Heart right ventricle (tissue), 16 donors: Measurements from ENCODE around the gene BATF3. TPM values are rescaled to one million over a fixed set of nuclear protein-coding genes. Genes with fewer than 3 reads are reported as not detected.

Experiments used
- ATAC-seq, 8 donors: fragments of 200-7000 bp; cut with Tn5 transposase; one replicate each; pipeline ENCODE4 v1.9.1; 2020; ENCODE audit warnings: mild to moderate bottlenecking in 8 of 8, moderate library complexity in 8 of 8, moderate number of reproducible peaks in 1 of 8
- DNase-seq, 2 donors: peaks; one replicate each; pipeline ENCODE4 v3.0.0-alpha.2; 2020
- H3K27ac ChIP-seq, 10 donors: fragments of 200-600 bp; sonication (generic) in 2 of 10; one replicate each; pipeline versions ENCODE4 v1.5.0 to v1.8.0; 2020 to 2022; ENCODE audit warnings: mild to moderate bottlenecking in 3 of 10
- H3K27me3 ChIP-seq, 7 donors: fragments of 200-600 bp; one replicate each; pipeline ENCODE4 v1.8.0; 2021 to 2022; ENCODE audit warnings: mild to moderate bottlenecking in 2 of 7
- H3K36me3 ChIP-seq, 9 donors: fragments of 200-600 bp; sonication (generic) in 1 of 9; one replicate each; pipeline versions ENCODE4 v1.5.0 to v1.8.0; 2020 to 2022; ENCODE audit warnings: mild to moderate bottlenecking in 2 of 9
- H3K4me1 ChIP-seq, 9 donors: fragments of 200-600 bp; sonication (generic) in 1 of 9; one replicate each; pipeline versions ENCODE4 v1.5.0 to v1.8.0; 2020 to 2022; ENCODE audit warnings: mild to moderate bottlenecking in 4 of 9
- H3K4me3 ChIP-seq, 10 donors: fragments of 200-600 bp; sonication (generic) in 2 of 10; one replicate each; pipeline versions ENCODE4 v1.5.0 to v1.8.0; 2020 to 2022; ENCODE audit warnings: mild to moderate bottlenecking in 7 of 10, moderate library complexity in 2 of 10
- H3K9me3 ChIP-seq, 11 donors: fragments of 200-600 bp in 10 of 11; sonication (generic) in 2 of 11; one replicate each; pipeline versions ENCODE4 v1.5.0 to v1.8.0; 2013 to 2022; ENCODE audit warnings: mild to moderate bottlenecking in 2 of 11, control low read depth in 1 of 11, moderate library complexity in 1 of 11
- CTCF ChIP-seq, 9 donors: fragments of 200-600 bp; sonication (generic) in 2 of 9; IDR thresholded peaks; one replicate each; pipeline versions ENCODE4 v1.5.0 to v1.8.0; 2021 to 2022; ENCODE audit warnings: antibody characterized with exemption in 9 of 9, mild to moderate bottlenecking in 5 of 9, moderate library complexity in 1 of 9
- WGBS, 2 donors: extraction: QIAGEN DNeasy Blood & Tissue Kit; methylation state at CpG; one replicate each; pipeline ENCODE4 v1.1.7; 2013; ENCODE audit warnings: inconsistent platforms in 1 of 2; 5-methylcytosine and 5-hydroxymethylcytosine counted together
- intact Hi-C, 10 donors: fragments of 100-400 bp; cut with DNase I; formaldehyde crosslinking; loops; one replicate each; pipeline versions ENCODE4 v1.11.1 to v1.14.2; 2022
- polyA plus RNA-seq, 2 donors: library from polyadenylated mRNA; stranded (reverse); fragments of 200-250 nt; gene quantifications; one replicate each; pipeline ENCODE4 v1.2.3, GENCODE V29; 2013
- total RNA-seq, 10 donors: library from RNA; stranded (reverse); fragmentation: NEBNext Ultra II Directional in 3 of 10; extraction: Animal tissue kit (Norgen Biotek cat#: 25700) in 3 of 10; gene quantifications; one replicate each; pipeline versions ENCODE4 v1.2.1 to v1.2.4, GENCODE V29; 2021 to 2023
- donor health status: Arrhythmogenic right ventricular cardiomyopathy.
- donor health status: ischemic (EF 13 %, LVEDD 7.1; RV severe dilation, severe dysfunction).
- donor health status: healthy with polysubstance abuse.
- donor health status: DM: no; HTN: yes; CAD: no.
- donor health status: DM: no; HTN: no; CAD: no.
- donor health status: ischemic (EF 25% LVEDD 6.9; RV normal size, moderate dysfunction).
- donor health status: ischemic (EF 25% LVEDD 5.7; RV mildly dilated, moderate dysfunction).
- donor health status: healthy.
- donor health status: DM: yes; HTN: yes; CAD: no.
- donor health status: Ischemic cardiomyopathy.
- donor health status: ischemic (EF 35%, LVEDD 5.7; RV mildly dilated, moderate dysfunction).
- donor health status: nonischemic (EF 11% LVEDD 7.7; RV severe dilation, severe dysfunction).
- donor health status: DM: yes; HTN: yes; CAD: no.
- donor health status: PGD.
- donor health status: ischemic (EF 29% LVEDD 5.4; RV normal size, mild dysfunction).
- donor health status: nonischemic (EF 23%, LVEDD 6.1; RV moderate dilation, normal function).

The BATF3 gene
- total and polyA plus RNA-seq, 12 donors = 0.28 to 7.0 (median 1.1) TPM

GRCh38 chr1:212668477-212668876, 31.2 kb downstream of the BATF3 start:
- 89 to 91% methylated on average over 5 of the region's 5 CpGs for WGBS, 2 donors
- ATAC-seq (no peak), DNase-seq (no peak)
- intact Hi-C loops = loop anchor here in 9 of 10 donors (2.0 to 10.0 kb wide), 6 partner anchors 30 to 326 kb away; partner anchors contain the start of gene BATF3 (in 1 of the 9)
- Histone ChIP-seq H3K36me3 (no peaks in the 10 kb centered on the region), H3K27ac (peak overlapping the region in 9 of 10 donors; percentile 24 to 86 (median 68)), H3K4me1 (peaks cover 0 to 73% (median 31%) of the 10 kb centered on the region in 9 donors), H3K27me3 (no peaks in the 10 kb centered on the region), H3K4me3 (peak overlapping the region in 1 of 10 donors; percentile 21), H3K9me3 (no peaks in the 10 kb centered on the region)
- TF ChIP-seq CTCF (IDR thresholded peaks at IDR 0.05) = no peak

GRCh38 chr1:212667223-212668139, 32.2 kb downstream of the BATF3 start:
- TF ChIP-seq CTCF (IDR thresholded peaks at IDR 0.05) = no peak
- DNase-seq (peak in 1 of 2 donors; percentile 63), ATAC-seq (peak; percentile 22 to 80 (median 62))
- H3K27ac ChIP-seq = peak overlapping the region in 9 of 10 donors; percentile 24 to 86 (median 68)
- no peaks in the 10 kb centered on the region for H3K27me3 ChIP-seq
- 41 to 59% methylated on average over 9 of the region's 9 CpGs for WGBS, 2 donors
- peak overlapping the region in 2 of 10 donors; percentile 20 to 21 for H3K4me3 ChIP-seq
- intact Hi-C loops = loop anchor here in 9 of 10 donors (1.0 to 10.0 kb wide), 8 partner anchors 31 to 327 kb away; partner anchors contain the start of gene BATF3 (in 1 of the 9)
- H3K9me3 ChIP-seq = no peaks in the 10 kb centered on the region
- peaks cover 0 to 73% (median 31%) of the 10 kb centered on the region in 9 donors for H3K4me1 ChIP-seq
- no peaks in the 10 kb centered on the region for H3K36me3 ChIP-seq

- ATAC-seq = no peak
- no peak for DNase-seq
- TF ChIP-seq CTCF (IDR thresholded peaks at IDR 0.05) = no peak
- Histone ChIP-seq H3K4me3 (peak overlapping the region in 1 of 10 donors; percentile 65), H3K27ac (peak overlapping the region in 3 of 10 donors; percentile 71 to 86 (median 79)), H3K36me3 (no peaks in the 10 kb centered on the region), H3K9me3 (no peaks in the 10 kb centered on the region), H3K4me1 (peaks cover 0 to 66% (median 31%) of the 10 kb centered on the region in 9 donors), H3K27me3 (no peaks in the 10 kb centered on the region)
- 85 to 87% methylated on average over 10 of the region's 10 CpGs for WGBS, 2 donors
- intact Hi-C loops = loop anchor here in 9 of 10 donors (2.0 to 10.0 kb wide), 6 partner anchors 51 to 329 kb away; no protein-coding TSS in a partner anchor
Measured at GRCh38 chr1:212666116-212666775, 33.4 kb downstream of the BATF3 start.
